ENCODE data around the gene EXOC3L2. TPM values are rescaled to one million over a fixed set of nuclear protein-coding genes. Genes with fewer than 3 reads are reported as not detected.

EXOC3L2 gene
- total and polyA plus RNA-seq, 10 of the 15 experiments (the other 5 are each of a cell fraction or from before 2014, with no cell fraction given) = not detected

- no peak for TF ChIP-seq ZNF592 (IDR thresholded peaks at IDR 0.05)
- TF ChIP-seq CHD4 (IDR thresholded peaks at IDR 0.05) = no peak
These were observed 27.3 kb downstream of the EXOC3L2 start (continued) for GRCh38 chr19:45217957-45218334.

GRCh38 chr19:45217193-45217956 lies 27.8 kb downstream of the EXOC3L2 start:
- Histone ChIP-seq H3K4me2 (ENCODE audit: control insufficient read depth, insufficient read depth) (no peak overlapping the region), H4K20me1 (ENCODE audit: control insufficient read depth, insufficient read depth) (no peaks in the 10 kb centered on the region), H2AFZ (ENCODE audit: control insufficient read depth, low read depth, low read length) (no peak overlapping the region), H3K4me3 (no peak overlapping the region), H3K36me3 (ENCODE audit: control insufficient read depth in 2 of 2, insufficient read depth in 2 of 2, low read length in 1 of 2) (no peaks in the 10 kb centered on the region), H3K9me3 (replicated peaks; ENCODE audit: control insufficient read depth, insufficient read depth, low read length) (no peaks in the 10 kb centered on the region), H3K9ac (ENCODE audit: control insufficient read depth, insufficient read depth, low read length) (no peak overlapping the region), H3K27me3 (replicated peaks in 1 of 2; ENCODE audit: control insufficient read depth in 2 of 2, insufficient read depth in 2 of 2, low read length in 1 of 2) (peaks cover 2 to 3% of the 10 kb centered on the region in 2 experiments), H3K4me1 (ENCODE audit: control insufficient read depth, insufficient read depth, low read length) (no peaks in the 10 kb centered on the region), H3K79me2 (ENCODE audit: control insufficient read depth, insufficient read depth, low read length) (no peaks in the 10 kb centered on the region), H3K27ac (ENCODE audit: control insufficient read depth, insufficient read depth) (no peak overlapping the region)
- BruUV-seq (replicated peaks) = no TSS peak
- TF ChIP-seq IRF4 (IDR thresholded peaks at IDR 0.05; ENCODE audit: low read depth, low read length) = no peak
- SMC1A ChIA-PET (ENCODE audit: uncharacterized antibody, unreplicated experiment) = no interaction called here
- intact Hi-C loops (cut with micrococcal nuclease; ENCODE audit: unreplicated experiment) = no loop called here
- WGBS (ENCODE audit: insufficient coverage, insufficient replicate concordance, low lambda C conversion rate, missing lambda C conversion rate) = 56% methylated on average over 39 of the region's 46 CpGs
- no peak for DNase-seq (ENCODE audit: low read depth, low spot score)
- POLR2A ChIA-PET = no interaction called here
- CTCF ChIA-PET = no interaction called here
- in situ Hi-C loops (cut with MboI) = no loop called here
- RAD21 ChIA-PET (ENCODE audit: unreplicated experiment) = no interaction called here
- ATAC-seq = no peak
- no peak for FAIRE-seq

Data from GM12878 (cell line).